ENCODE measurements around the gene TECPR1.

- TF ChIP-seq CTCF (IDR thresholded peaks at IDR 0.05) (no peak), POLR2A (IDR thresholded peaks at IDR 0.05) (no peak)
Observed at GRCh38 chr7:98202367-98203195, 49.5 kb downstream of the TECPR1 start.
